Measurements from ENCODE around the gene IL27RA. TPM values are rescaled to one million over a fixed set of nuclear protein-coding genes. Genes with fewer than 3 reads are reported as not detected.
A peak's percentile ranks its signal among the peaks of the same experiment; 100 is the strongest.

IL27RA gene
- total RNA-seq, 1 experiment from 2014 or later: 8.8 TPM

GRCh38 chr19:14054721-14055120, 23.2 kb downstream of the IL27RA start:
- Histone ChIP-seq H3K4me3 (ENCODE audit: insufficient read depth, low read depth, low read length) (no peak overlapping the region), H3K36me3 (replicated peaks; ENCODE audit: control insufficient read depth, insufficient read depth, low read length) (0 out of 2 replicates have a peak, but pooled peaks cover 2% of the 10 kb centered on the region), H3K27me3 (ENCODE audit: control insufficient read depth, insufficient read depth, low read length) (peaks cover 24% of the 10 kb centered on the region)
- DNase-seq: peak; percentile 27

GRCh38 chr19:14055396-14055795, 23.8 kb downstream of the IL27RA start:
- no peak for DNase-seq
- 0 out of 2 replicates have a peak, but pooled peaks cover 2% of the 10 kb centered on the region for H3K36me3 ChIP-seq (replicated peaks; ENCODE audit: control insufficient read depth, insufficient read depth, low read length)
- no peak overlapping the region for H3K4me3 ChIP-seq (ENCODE audit: insufficient read depth, low read depth, low read length)
- peaks cover 24% of the 10 kb centered on the region for H3K27me3 ChIP-seq (ENCODE audit: control insufficient read depth, insufficient read depth, low read length)

GRCh38 chr19:14056069-14056666, 24.6 kb downstream of the IL27RA start:
- no peak overlapping the region for H3K4me3 ChIP-seq (ENCODE audit: insufficient read depth, low read depth, low read length)
- peaks cover 24% of the 10 kb centered on the region for H3K27me3 ChIP-seq (ENCODE audit: control insufficient read depth, insufficient read depth, low read length)
- peak; percentile 46 for DNase-seq
- no peaks in the 10 kb centered on the region for H3K36me3 ChIP-seq (replicated peaks; ENCODE audit: control insufficient read depth, insufficient read depth, low read length)

- Histone ChIP-seq H3K27me3 (ENCODE audit: control insufficient read depth, insufficient read depth, low read length) (peaks cover 24% of the 10 kb centered on the region), H3K4me3 (ENCODE audit: insufficient read depth, low read depth, low read length) (peak overlapping the region; percentile 62), H3K36me3 (replicated peaks; ENCODE audit: control insufficient read depth, insufficient read depth, low read length) (no peaks in the 10 kb centered on the region)
- peak; percentile 67 for DNase-seq
These were observed 25.3 kb downstream of the IL27RA start for GRCh38 chr19:14056741-14057356.

GRCh38 chr19:14058182-14059092, 26.9 kb downstream of the IL27RA start:
- DNase-seq: peak; percentile 27
- Histone ChIP-seq H3K36me3 (replicated peaks; ENCODE audit: control insufficient read depth, insufficient read depth, low read length) (no peaks in the 10 kb centered on the region), H3K27me3 (ENCODE audit: control insufficient read depth, insufficient read depth, low read length) (peaks cover 24% of the 10 kb centered on the region), H3K4me3 (ENCODE audit: insufficient read depth, low read depth, low read length) (peak overlapping the region; percentile 54)

GRCh38 chr19:14059093-14059480, 27.5 kb downstream of the IL27RA start:
- peak; percentile 84 for DNase-seq
- peaks cover 24% of the 10 kb centered on the region for H3K27me3 ChIP-seq (ENCODE audit: control insufficient read depth, insufficient read depth, low read length)

GRCh38 chr19:14059652-14060155, 28.1 kb downstream of the IL27RA start:
- DNase-seq: peak; percentile 9
- Histone ChIP-seq H3K4me3 (ENCODE audit: insufficient read depth, low read depth, low read length) (no peak overlapping the region), H3K36me3 (replicated peaks; ENCODE audit: control insufficient read depth, insufficient read depth, low read length) (no peaks in the 10 kb centered on the region), H3K27me3 (ENCODE audit: control insufficient read depth, insufficient read depth, low read length) (peaks cover 24% of the 10 kb centered on the region)

More at GRCh38 chr19:14059093-14059480, 27.5 kb downstream of the IL27RA start:
- H3K4me3 ChIP-seq (ENCODE audit: insufficient read depth, low read depth, low read length): no peak overlapping the region
- H3K36me3 ChIP-seq (replicated peaks; ENCODE audit: control insufficient read depth, insufficient read depth, low read length): no peaks in the 10 kb centered on the region

GRCh38 chr19:14061081-14061749, 29.7 kb downstream of the IL27RA start:
- H3K4me3 ChIP-seq (ENCODE audit: insufficient read depth, low read depth, low read length): no peak overlapping the region
- H3K36me3 ChIP-seq (replicated peaks; ENCODE audit: control insufficient read depth, insufficient read depth, low read length): no peaks in the 10 kb centered on the region
- H3K27me3 ChIP-seq (ENCODE audit: control insufficient read depth, insufficient read depth, low read length): peaks cover 24% of the 10 kb centered on the region
- DNase-seq: peak; percentile 8

GRCh38 chr19:14061751-14062557, 30.4 kb downstream of the IL27RA start, which contains the start of gene PALM3:
PALM3 (minus strand) TSS chr19:14062076; CDS start chr19:14061980, 96 bp downstream.
- peaks cover 22% of the 10 kb centered on the region for H3K27me3 ChIP-seq (ENCODE audit: control insufficient read depth, insufficient read depth, low read length)
- peak; percentile 38 for DNase-seq
- no peak within 1 kb of the TSS for H3K4me3 ChIP-seq (ENCODE audit: insufficient read depth, low read depth, low read length)
- H3K36me3 ChIP-seq (replicated peaks; ENCODE audit: control insufficient read depth, insufficient read depth, low read length): no peaks in the 10 kb centered on the region

GRCh38 chr19:14062558-14062855, 30.9 kb downstream of the IL27RA start:
- DNase-seq: no peak

GRCh38 chr19:14063105-14063504, 31.5 kb downstream of the IL27RA start:
- Histone ChIP-seq H3K4me3 (ENCODE audit: insufficient read depth, low read depth, low read length) (no peak overlapping the region), H3K27me3 (ENCODE audit: control insufficient read depth, insufficient read depth, low read length) (peaks cover 15% of the 10 kb centered on the region), H3K36me3 (replicated peaks; ENCODE audit: control insufficient read depth, insufficient read depth, low read length) (no peaks in the 10 kb centered on the region)
- no peak for DNase-seq

More at GRCh38 chr19:14062558-14062855, 30.9 kb downstream of the IL27RA start:
- H3K4me3 ChIP-seq (ENCODE audit: insufficient read depth, low read depth, low read length): no peak overlapping the region
- no peaks in the 10 kb centered on the region for H3K36me3 ChIP-seq (replicated peaks; ENCODE audit: control insufficient read depth, insufficient read depth, low read length)
- H3K27me3 ChIP-seq (ENCODE audit: control insufficient read depth, insufficient read depth, low read length): peaks cover 19% of the 10 kb centered on the region

- Histone ChIP-seq H3K27me3 (ENCODE audit: control insufficient read depth, insufficient read depth, low read length) (peaks cover 3% of the 10 kb centered on the region; the same call in 1 of the 2 replicates), H3K4me3 (ENCODE audit: insufficient read depth, low read depth, low read length) (no peak overlapping the region), H3K36me3 (replicated peaks; ENCODE audit: control insufficient read depth, insufficient read depth, low read length) (no peaks in the 10 kb centered on the region)
- DNase-seq: no peak
These were observed 34.6 kb downstream of the IL27RA start for GRCh38 chr19:14066134-14066533.

GRCh38 chr19:14070268-14071050, 38.9 kb downstream of the IL27RA start:
- peak; percentile 7 for DNase-seq
- Histone ChIP-seq H3K4me3 (ENCODE audit: insufficient read depth, low read depth, low read length) (no peak overlapping the region), H3K36me3 (replicated peaks; ENCODE audit: control insufficient read depth, insufficient read depth, low read length) (no peaks in the 10 kb centered on the region), H3K27me3 (ENCODE audit: control insufficient read depth, insufficient read depth, low read length) (peaks cover 38% of the 10 kb centered on the region)

Data from H7 (cell line).